Activated CD8-positive, alpha-beta T cell treated with anti-CD3 and anti-CD28 coated beads for 36 hours (primary cell): ENCODE measurements around the gene LEFTY1. TPM values are rescaled to one million over a fixed set of nuclear protein-coding genes. Genes with fewer than 3 reads are reported as not detected.

ENCODE experiments used
- ATAC-seq: fragments of 200-7000 bp; cut with Tn5 transposase; one replicate; pipeline ENCODE4 v1.10.0; 2021; ENCODE audit warnings: mild to moderate bottlenecking, moderate library complexity
- CTCF ChIA-PET: fragments of 350-600 bp; sonication (Branson Sonifier 250); formaldehyde crosslinking; loops from one replicate; lab custom pipeline; 2021; ENCODE audit warnings: antibody characterized with exemption; lab: Charles Lee
- POLR2A ChIA-PET: fragments of 350-600 bp; sonication (Branson Sonifier 250); formaldehyde crosslinking; loops from one replicate; lab custom pipeline; 2021; ENCODE audit warnings: antibody characterized with exemption; lab: Charles Lee
- DNase-seq: peaks from one replicate; pipeline ENCODE4 v3.0.0-alpha.2; 2020
- H3K27ac Mint-ChIP-seq: one replicate; pipeline ENCODE4 v1.8.0; 2021; ENCODE audit warnings: mild to moderate bottlenecking, mixed read lengths
- H3K27me3 Mint-ChIP-seq: one replicate; pipeline ENCODE4 v1.8.0; 2021; ENCODE audit warnings: mixed read lengths
- H3K36me3 Mint-ChIP-seq: one replicate; pipeline ENCODE4 v1.8.0; 2021; ENCODE audit warnings: low read depth, mixed read lengths
- H3K4me1 Mint-ChIP-seq: one replicate; pipeline ENCODE4 v1.8.0; 2021; ENCODE audit warnings: low read depth, mixed read lengths
- H3K4me3 Mint-ChIP-seq: one replicate; pipeline ENCODE4 v1.8.0; 2021; ENCODE audit warnings: mild to moderate bottlenecking, moderate library complexity, mixed read lengths
- H3K9me3 Mint-ChIP-seq: one replicate; pipeline ENCODE4 v1.8.0; 2021; ENCODE audit warnings: mixed read lengths
- intact Hi-C: fragments of 100-400 bp; cut with micrococcal nuclease; formaldehyde crosslinking; loops from one replicate; pipeline ENCODE4 v1.10.0; 2022
- total RNA-seq, 2 experiments: library from RNA; stranded (reverse); gene quantifications; one replicate each; pipeline ENCODE4 v1.2.3, GENCODE V29; 2021
- TF ChIP-seq, protein P1 (sequence below): fragments of 200-600 bp; IDR thresholded peaks from one replicate; pipeline ENCODE4 v1.8.0; 2022; ENCODE audit warnings: antibody characterized with exemption, mild to moderate bottlenecking

Gene LEFTY1
- total RNA-seq, 2 experiments from 2014 or later = 0.16 to 0.83 TPM

GRCh38 chr1:225870911-225871310 lies 18.0 kb downstream of the LEFTY1 start:
- no peak for ATAC-seq
- H3K27me3 Mint-ChIP-seq = no peaks in the 10 kb centered on the region
- H3K9me3 Mint-ChIP-seq = no peaks in the 10 kb centered on the region
- POLR2A ChIA-PET = interaction anchor here (0.8 to 1.7 kb wide), 5 partner anchors 10 to 93 kb away, joined by 3 to 9 read pairs (median 4); partner anchors contain the start of genes SRP9 and TMEM63A
- intact Hi-C loops = no loop called here
- CTCF ChIA-PET = interaction anchor here (1.7 to 2.7 kb wide), 2 partner anchors 11 to 40 kb away, joined by 4 to 12 read pairs; partner anchors contain the start of gene TMEM63A
- no peak for DNase-seq
- TF ChIP-seq, protein P1, sequence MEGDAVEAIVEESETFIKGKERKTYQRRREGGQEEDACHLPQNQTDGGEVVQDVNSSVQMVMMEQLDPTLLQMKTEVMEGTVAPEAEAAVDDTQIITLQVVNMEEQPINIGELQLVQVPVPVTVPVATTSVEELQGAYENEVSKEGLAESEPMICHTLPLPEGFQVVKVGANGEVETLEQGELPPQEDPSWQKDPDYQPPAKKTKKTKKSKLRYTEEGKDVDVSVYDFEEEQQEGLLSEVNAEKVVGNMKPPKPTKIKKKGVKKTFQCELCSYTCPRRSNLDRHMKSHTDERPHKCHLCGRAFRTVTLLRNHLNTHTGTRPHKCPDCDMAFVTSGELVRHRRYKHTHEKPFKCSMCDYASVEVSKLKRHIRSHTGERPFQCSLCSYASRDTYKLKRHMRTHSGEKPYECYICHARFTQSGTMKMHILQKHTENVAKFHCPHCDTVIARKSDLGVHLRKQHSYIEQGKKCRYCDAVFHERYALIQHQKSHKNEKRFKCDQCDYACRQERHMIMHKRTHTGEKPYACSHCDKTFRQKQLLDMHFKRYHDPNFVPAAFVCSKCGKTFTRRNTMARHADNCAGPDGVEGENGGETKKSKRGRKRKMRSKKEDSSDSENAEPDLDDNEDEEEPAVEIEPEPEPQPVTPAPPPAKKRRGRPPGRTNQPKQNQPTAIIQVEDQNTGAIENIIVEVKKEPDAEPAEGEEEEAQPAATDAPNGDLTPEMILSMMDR = no peak
- peaks cover 44% of the 10 kb centered on the region for H3K4me1 Mint-ChIP-seq
- peaks cover 22% of the 10 kb centered on the region for H3K36me3 Mint-ChIP-seq
- H3K4me3 Mint-ChIP-seq = no peak overlapping the region
- H3K27ac Mint-ChIP-seq = no peak overlapping the region

DNA sequence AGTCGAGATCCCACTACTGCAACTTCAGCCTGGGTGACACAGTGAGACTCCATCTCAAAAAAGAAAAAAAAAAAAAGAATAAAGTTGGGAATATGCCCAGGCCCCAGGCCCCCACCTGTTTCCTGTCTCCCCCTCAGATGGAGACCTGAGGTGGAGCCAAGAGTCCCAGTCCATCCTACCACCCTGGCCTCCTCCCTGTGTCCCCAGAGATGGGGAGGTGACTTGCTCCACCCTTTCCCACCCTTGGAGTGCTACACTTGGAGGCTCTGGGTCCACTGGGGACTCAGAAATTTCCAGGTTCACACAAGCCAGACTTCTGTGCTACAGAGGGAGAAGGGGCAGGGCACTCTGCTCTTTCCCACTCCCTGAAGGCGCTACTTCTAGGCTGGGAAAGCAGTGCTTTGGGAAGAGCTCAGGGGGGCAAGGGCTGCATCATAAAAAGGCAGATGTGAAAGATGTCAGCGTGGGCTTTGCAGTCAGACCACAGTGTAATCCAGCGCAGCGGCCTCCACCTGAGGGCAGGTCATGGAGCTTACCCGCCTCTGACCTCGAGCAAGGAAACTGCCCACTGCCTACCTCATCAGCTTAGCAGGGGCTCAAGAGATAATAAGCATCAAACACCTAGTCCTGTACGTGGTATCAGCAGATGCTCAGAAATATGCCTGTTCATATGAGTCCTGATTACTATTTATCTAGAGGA lies 20.2 kb downstream of the LEFTY1 start:
- TF ChIP-seq, protein P1 = no peak
- no peak overlapping the region for H3K4me3 Mint-ChIP-seq
- peaks cover 54% of the 10 kb centered on the region for H3K4me1 Mint-ChIP-seq
- no peak for ATAC-seq
- H3K36me3 Mint-ChIP-seq = peaks cover 34% of the 10 kb centered on the region
- intact Hi-C loops = loop anchor here (5.0 kb wide), 1 partner anchor 44 kb away; no protein-coding TSS in a partner anchor
- DNase-seq = no peak
- ChIA-PET CTCF (interaction anchor here (1.0 kb wide), 1 partner anchor 9 kb away, joined by 3 read pairs; no protein-coding TSS in a partner anchor), POLR2A (no interaction called here)
- no peak overlapping the region for H3K27ac Mint-ChIP-seq
- H3K27me3 Mint-ChIP-seq = no peaks in the 10 kb centered on the region
- no peaks in the 10 kb centered on the region for H3K9me3 Mint-ChIP-seq

DNA sequence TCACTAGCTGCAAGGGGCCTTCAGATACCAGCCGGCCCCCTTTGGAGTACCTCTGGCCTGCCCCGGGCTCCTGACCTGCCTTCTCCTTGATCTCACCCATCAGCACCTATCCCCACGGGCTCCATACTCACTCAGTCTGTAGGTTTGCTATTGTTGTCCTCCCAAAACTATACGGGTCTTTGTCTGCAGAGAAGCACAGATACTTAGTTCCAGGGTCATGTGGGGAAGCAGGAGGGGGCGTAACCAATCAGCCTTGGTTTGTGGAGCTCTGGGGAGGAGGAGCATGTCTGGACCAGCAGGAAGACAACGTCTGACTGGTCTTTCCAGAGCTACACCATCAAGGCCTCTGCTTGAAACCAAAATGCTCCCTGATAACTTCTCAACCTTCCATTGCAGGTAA lies 22.0 kb downstream of the LEFTY1 start:
- no peak overlapping the region for H3K4me3 Mint-ChIP-seq
- TF ChIP-seq, protein P1 = no peak
- ATAC-seq (no peak), DNase-seq (no peak)
- peaks cover 40% of the 10 kb centered on the region for H3K36me3 Mint-ChIP-seq
- H3K4me1 Mint-ChIP-seq = peaks cover 49% of the 10 kb centered on the region
- H3K27ac Mint-ChIP-seq = peak overlapping the region; percentile 35
- CTCF ChIA-PET = interaction anchor here (1.0 to 2.0 kb wide), 5 partner anchors 10 to 391 kb away, joined by 3 to 7 read pairs (median 5); no protein-coding TSS in a partner anchor
- no peaks in the 10 kb centered on the region for H3K27me3 Mint-ChIP-seq
- no peaks in the 10 kb centered on the region for H3K9me3 Mint-ChIP-seq
- POLR2A ChIA-PET = interaction anchor here (1.4 to 3.4 kb wide), 2 partner anchors 10 to 14 kb away, joined by 3 to 24 read pairs; partner anchors contain the start of gene TMEM63A
- intact Hi-C loops = loop anchor here (5.0 kb wide), 1 partner anchor 45 kb away; no protein-coding TSS in a partner anchor

- peak; percentile 91 for ATAC-seq
- Mint-ChIP-seq H3K36me3 (peaks cover 47% of the 10 kb centered on the region), H3K4me3 (peak overlapping the region; percentile 1), H3K27ac (peak overlapping the region; percentile 79), H3K4me1 (peaks cover 42% of the 10 kb centered on the region), H3K27me3 (no peaks in the 10 kb centered on the region), H3K9me3 (no peaks in the 10 kb centered on the region)
- peak; percentile 90 for DNase-seq
- TF ChIP-seq, protein P1 = no peak
- intact Hi-C loops = loop anchor here (5.0 kb wide), 1 partner anchor 46 kb away; no protein-coding TSS in a partner anchor
- ChIA-PET POLR2A (interaction anchor here (0.6 to 3.4 kb wide), 6 partner anchors 10 to 268 kb away, joined by 3 to 24 read pairs (median 4); partner anchors contain the start of gene TMEM63A), CTCF (interaction anchor here (1.0 to 2.0 kb wide), 6 partner anchors 9 to 391 kb away, joined by 3 to 7 read pairs (median 4); no protein-coding TSS in a partner anchor)
These were observed 22.7 kb downstream of the LEFTY1 start for GRCh38 chr1:225866061-225866837.
